ENCODE results near the gene ANKRD63. TPM values are rescaled to one million over a fixed set of nuclear protein-coding genes. Genes with fewer than 3 reads are reported as not detected.

Gene ANKRD63
- total and polyA plus RNA-seq, 10 donors: not detected

DNA sequence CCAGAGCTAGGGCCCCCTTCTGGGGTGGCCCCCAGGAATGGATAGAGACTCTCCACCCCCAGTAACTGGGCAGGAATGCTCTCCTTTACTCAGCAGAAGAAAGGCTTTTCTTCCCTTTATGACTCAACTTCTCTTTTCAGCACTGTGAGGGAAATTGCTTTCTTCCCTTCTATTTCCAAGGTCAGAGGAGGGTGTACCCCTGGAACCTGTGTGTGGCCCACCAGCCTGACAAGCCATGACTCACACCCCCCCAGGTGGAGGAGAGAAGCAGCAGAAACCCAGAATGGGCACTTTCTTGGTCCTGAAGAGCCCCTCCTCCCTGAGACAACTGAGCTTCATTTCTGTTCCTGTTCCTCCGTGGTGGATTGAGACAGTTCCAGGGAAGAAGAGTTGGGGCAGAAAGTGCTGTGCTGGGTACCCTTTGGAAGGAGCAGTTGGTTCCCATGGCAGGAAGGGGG is 2.7 kb upstream of the ANKRD63 start:
- H3K27ac ChIP-seq: peak overlapping the region in 2 of 8 donors; percentile 21 to 38
- intact Hi-C loops (cut with DNase I; ENCODE audit: low total_unique reads): no loop called here

GRCh38 chr15:40285151-40285550 is 2.3 kb upstream of the ANKRD63 start:
- 73 to 95% (median 90%) methylated on average over 4 of the region's 4 CpGs for WGBS, 5 donors
- no peak for DNase-seq
- H3K4me1 ChIP-seq: peaks cover 10 to 58% (median 28%) of the 10 kb centered on the region in 6 donors
- no peak for TF ChIP-seq POLR2AphosphoS5 (IDR thresholded peaks at IDR 0.05)
- TF ChIP-seq POLR2A (IDR thresholded peaks at IDR 0.05): no peak
- no peak for TF ChIP-seq CTCF (IDR thresholded peaks at IDR 0.05 in 8 of 11, conservative IDR thresholded peaks at IDR 0.05 in 3 of 11)
- H3K9me3 ChIP-seq: no peaks in the 10 kb centered on the region
- H3K27ac ChIP-seq: peak overlapping the region in 1 of 8 donors; percentile 38
- H3K4me3 ChIP-seq: no peak overlapping the region
- H3K27me3 ChIP-seq (replicated peaks in 1 of 7): peaks cover 0 to 40% (median 38%) of the 10 kb centered on the region in 7 donors
- H3K36me3 ChIP-seq: peaks cover 0 to 42% (median 30%) of the 10 kb centered on the region in 6 donors
- intact Hi-C loops (cut with DNase I; ENCODE audit: low total_unique reads): no loop called here

More for the DNA sequence above, 2.7 kb upstream of the ANKRD63 start:
- WGBS, 5 donors: 25 to 48% (median 29%) methylated on average over 1 of the region's 1 CpG
- Histone ChIP-seq H3K4me3 (no peak overlapping the region), H3K4me1 (peaks cover 10 to 56% (median 25%) of the 10 kb centered on the region in 6 donors), H3K36me3 (peaks cover 0 to 47% (median 34%) of the 10 kb centered on the region in 6 donors), H3K27me3 (replicated peaks in 1 of 7) (peaks cover 0 to 36% (median 33%) of the 10 kb centered on the region in 7 donors), H3K9me3 (no peaks in the 10 kb centered on the region)
- TF ChIP-seq POLR2A (IDR thresholded peaks at IDR 0.05) (no peak), POLR2AphosphoS5 (IDR thresholded peaks at IDR 0.05) (no peak)
- DNase-seq: no peak

DNA sequence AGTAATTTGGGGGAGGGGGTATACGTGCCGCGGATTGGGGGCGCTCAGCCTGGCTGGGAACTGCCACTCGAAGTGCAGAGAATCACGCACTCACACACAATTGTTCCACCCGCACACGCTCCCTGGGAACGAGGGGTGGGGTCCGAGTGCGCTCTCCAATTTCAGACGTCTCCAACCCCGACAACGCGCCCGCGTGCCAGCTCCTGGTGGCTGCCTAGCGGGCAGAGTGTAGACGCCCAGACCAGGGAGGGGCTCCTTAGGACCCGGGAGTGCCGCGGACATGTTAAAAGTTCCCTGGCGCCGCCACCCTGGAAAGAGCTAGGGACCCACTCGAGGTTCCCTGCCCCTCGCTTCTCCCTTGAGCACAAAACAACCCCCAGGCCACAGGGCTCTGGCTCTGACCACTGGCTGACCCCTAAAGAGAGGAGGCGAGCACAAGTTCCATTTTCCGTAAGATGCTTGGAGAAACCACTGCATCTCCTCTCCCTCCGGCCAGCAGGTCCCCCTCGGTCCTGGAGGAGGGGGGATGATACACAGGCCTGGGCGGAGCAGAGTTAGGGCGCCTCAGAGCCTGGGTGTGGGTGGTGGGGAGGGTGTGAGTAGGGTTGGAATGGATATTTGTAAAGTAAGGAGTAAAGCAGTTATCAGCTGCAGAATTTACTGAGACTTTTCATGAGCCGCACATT is 894 bp upstream of the ANKRD63 start:
- Histone ChIP-seq H3K4me1 (peaks cover 10 to 72% (median 34%) of the 10 kb centered on the region in 6 donors), H3K9me3 (no peaks in the 10 kb centered on the region), H3K36me3 (peaks cover 0 to 28% (median 20%) of the 10 kb centered on the region in 6 donors), H3K27ac (no peak overlapping the region), H3K4me3 (peak overlapping the region in 2 of 8 donors; percentile 61 to 79), H3K27me3 (replicated peaks in 1 of 7) (peaks cover 0 to 54% (median 45%) of the 10 kb centered on the region in 7 donors)
- no peak for DNase-seq
- 34 to 56% (median 41%) methylated on average over 21 to 33 of the region's 33 CpGs for WGBS, 5 donors
- intact Hi-C loops (cut with DNase I; ENCODE audit: low total_unique reads): no loop called here
- TF ChIP-seq CTCF (IDR thresholded peaks at IDR 0.05 in 8 of 11, conservative IDR thresholded peaks at IDR 0.05 in 3 of 11): no peak
- peak in 2 of 3 donors; percentile 23 to 37 for TF ChIP-seq POLR2AphosphoS5 (IDR thresholded peaks at IDR 0.05)
- TF ChIP-seq POLR2A (IDR thresholded peaks at IDR 0.05): no peak

GRCh38 chr15:40282147-40282868 is 556 bp downstream of the ANKRD63 start:
- peaks cover 0 to 14% (median 8%) of the 10 kb centered on the region in 6 donors for H3K36me3 ChIP-seq
- peaks cover 0 to 69% (median 50%) of the 10 kb centered on the region in 7 donors for H3K27me3 ChIP-seq (replicated peaks in 1 of 7)
- H3K4me3 ChIP-seq: peak overlapping the region; percentile 19 to 79 (median 59)
- H3K27ac ChIP-seq: no peak overlapping the region
- TF ChIP-seq CTCF (IDR thresholded peaks at IDR 0.05 in 8 of 11, conservative IDR thresholded peaks at IDR 0.05 in 3 of 11) (peak in 7 of 11 experiments; percentile 4 to 74 (median 67)), POLR2AphosphoS5 (IDR thresholded peaks at IDR 0.05) (peak in 1 of 3 donors; percentile 7), POLR2A (IDR thresholded peaks at IDR 0.05) (no peak)
- H3K4me1 ChIP-seq: peaks cover 10 to 86% (median 40%) of the 10 kb centered on the region in 6 donors
- 0 to 1% (median 0%) methylated on average over 5 to 92 of the region's 92 CpGs for WGBS, 5 donors
- DNase-seq: peak; percentile 92
- intact Hi-C loops (cut with DNase I; ENCODE audit: low total_unique reads): no loop called here
- H3K9me3 ChIP-seq: no peaks in the 10 kb centered on the region
